ENCODE data around the gene FOXB1. TPM values are rescaled to one million over a fixed set of nuclear protein-coding genes. Genes with fewer than 3 reads are reported as not detected.
A peak's percentile ranks its signal among the peaks of the same experiment; 100 is the strongest.

The FOXB1 gene
- not detected for total RNA-seq

DNA sequence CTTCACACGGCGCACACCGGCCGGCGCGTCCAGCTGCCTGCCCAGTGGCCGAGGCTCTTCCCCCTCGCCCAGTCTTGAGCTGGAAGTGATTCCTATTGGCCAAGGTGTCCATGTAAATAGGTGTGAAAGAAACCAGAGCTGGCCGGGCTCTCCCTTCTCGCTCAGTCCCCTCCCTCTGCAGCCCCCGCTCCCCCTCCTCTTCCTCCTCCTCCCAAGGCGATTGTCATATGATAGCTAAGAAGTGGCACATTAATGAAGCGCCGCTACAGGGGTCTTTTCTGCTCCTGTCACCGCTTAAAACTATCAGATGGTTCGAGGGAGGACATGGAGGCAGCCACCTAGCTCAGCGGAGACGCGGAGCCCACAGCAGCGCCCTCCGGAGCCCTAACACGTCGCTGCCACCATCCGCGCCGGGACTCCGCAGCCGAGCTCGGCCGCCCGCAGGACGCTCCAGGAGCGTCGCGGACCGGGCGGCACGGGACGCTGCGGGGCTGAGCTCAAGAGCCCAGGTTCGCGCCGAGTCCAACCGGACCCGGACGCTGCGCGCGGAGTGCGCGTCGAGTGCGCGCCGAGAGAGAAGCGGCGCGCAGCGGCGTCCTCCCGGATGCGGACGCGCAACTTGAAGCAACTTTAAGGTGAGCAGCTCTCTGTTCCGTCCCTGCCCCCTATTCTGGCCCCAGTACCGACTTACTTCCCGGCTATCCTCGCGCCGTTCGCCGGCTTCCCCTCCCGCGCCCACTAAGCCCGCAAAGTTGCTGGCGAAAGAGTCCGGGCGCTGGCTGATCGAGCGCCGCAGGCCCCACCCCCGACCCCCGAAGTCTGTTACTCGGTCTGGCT lies at the start of gene FOXB1:
Gene FOXB1, plus strand, starts transcription at position 303 of the 837 bp plus-strand sequence. CDS start 653 bp downstream, outside the sequence.
- peaks cover 22 to 100% of the 10 kb centered on the region in 2 donors for H3K27me3 ChIP-seq

GRCh38 chr15:59958288-59958687 lies 45.8 kb upstream of the FOXB1 start:
- no peak for TF ChIP-seq CTCF (IDR thresholded peaks at IDR 0.05)
- no peak for TF ChIP-seq POLR2A (IDR thresholded peaks at IDR 0.05)
- no peak for TF ChIP-seq EP300 (IDR thresholded peaks at IDR 0.05)
- no peaks in the 10 kb centered on the region for H3K4me1 ChIP-seq
- H3K27ac ChIP-seq = no peak overlapping the region
- H3K36me3 ChIP-seq = no peaks in the 10 kb centered on the region
- H3K27me3 ChIP-seq = no peaks in the 10 kb centered on the region
- H3K4me3 ChIP-seq = no peak overlapping the region
- DNase-seq (ENCODE audit: low spot score in 2 of 2) = no peak
- H3K9me3 ChIP-seq = peaks cover 0 to 62% (median 11%) of the 10 kb centered on the region in 4 donors

More for the DNA sequence above, at the start of gene FOXB1:
- Histone ChIP-seq H3K9me3 (no peaks in the 10 kb centered on the region), H3K36me3 (no peaks in the 10 kb centered on the region), H3K27ac (no peak within 1 kb of the TSS), H3K4me3 (peak within 1 kb of the TSS in 3 of 4 donors; percentile 9 to 50 (median 40)), H3K4me1 (peaks cover 0 to 61% (median 25%) of the 10 kb centered on the region in 4 donors)
- DNase-seq (ENCODE audit: low spot score in 2 of 2) = no peak
- TF ChIP-seq EP300 (IDR thresholded peaks at IDR 0.05) (no peak), POLR2A (IDR thresholded peaks at IDR 0.05) (no peak), CTCF (IDR thresholded peaks at IDR 0.05) (no peak)
- 4 to 5% methylated on average over 47 to 60 of the region's 84 CpGs for WGBS, 2 donors

- Histone ChIP-seq H3K4me1 (no peaks in the 10 kb centered on the region), H3K27me3 (no peaks in the 10 kb centered on the region), H3K27ac (no peak overlapping the region), H3K4me3 (no peak overlapping the region), H3K36me3 (no peaks in the 10 kb centered on the region), H3K9me3 (peaks cover 0 to 71% (median 12%) of the 10 kb centered on the region in 4 donors)
- DNase-seq (ENCODE audit: low spot score in 2 of 2) = no peak
- no peak for TF ChIP-seq POLR2A (IDR thresholded peaks at IDR 0.05)
- TF ChIP-seq EP300 (IDR thresholded peaks at IDR 0.05) = no peak
- no peak for TF ChIP-seq CTCF (IDR thresholded peaks at IDR 0.05)
Measured at GRCh38 chr15:59960318-59960717, 43.8 kb upstream of the FOXB1 start.

- no peak overlapping the region for H3K27ac ChIP-seq
- no peak for DNase-seq (ENCODE audit: low spot score in 2 of 2)
- H3K9me3 ChIP-seq = peaks cover 0 to 59% (median 12%) of the 10 kb centered on the region in 4 donors
- no peaks in the 10 kb centered on the region for H3K27me3 ChIP-seq
- TF ChIP-seq POLR2A (IDR thresholded peaks at IDR 0.05) = no peak
- no peak for TF ChIP-seq CTCF (IDR thresholded peaks at IDR 0.05)
- no peak for TF ChIP-seq EP300 (IDR thresholded peaks at IDR 0.05)
- WGBS, 2 donors = 86 to 95% methylated on average over 1 of the region's 1 CpG
- H3K36me3 ChIP-seq = no peaks in the 10 kb centered on the region
- no peak overlapping the region for H3K4me3 ChIP-seq
- H3K4me1 ChIP-seq = no peaks in the 10 kb centered on the region
Measured at GRCh38 chr15:59963322-59963721, 40.8 kb upstream of the FOXB1 start.

DNA sequence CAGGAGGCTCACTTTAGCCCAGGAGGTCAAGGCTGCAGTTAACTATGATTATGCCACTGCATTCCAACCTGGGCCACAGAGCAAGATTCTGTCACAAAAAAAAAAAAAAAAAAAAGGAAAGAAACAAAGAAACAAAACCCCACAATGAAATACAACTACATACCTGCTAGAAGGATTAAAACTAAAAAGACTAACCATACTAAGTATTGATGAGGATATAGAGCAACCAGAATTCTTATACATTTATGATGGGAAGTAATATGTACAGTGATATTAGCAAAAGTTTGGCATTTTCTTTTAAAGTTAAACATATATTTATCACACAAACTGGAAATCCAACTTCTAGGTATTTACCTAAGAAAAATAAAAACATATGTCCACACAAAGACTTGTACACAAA lies 40.2 kb upstream of the FOXB1 start:
- Histone ChIP-seq H3K4me3 (no peak overlapping the region), H3K27me3 (no peaks in the 10 kb centered on the region), H3K4me1 (no peaks in the 10 kb centered on the region), H3K27ac (no peak overlapping the region), H3K36me3 (no peaks in the 10 kb centered on the region), H3K9me3 (peaks cover 0 to 54% (median 12%) of the 10 kb centered on the region in 4 donors)
- TF ChIP-seq EP300 (IDR thresholded peaks at IDR 0.05) (no peak), POLR2A (IDR thresholded peaks at IDR 0.05) (no peak), CTCF (IDR thresholded peaks at IDR 0.05) (no peak)
- no peak for DNase-seq (ENCODE audit: low spot score in 2 of 2)
